ENCODE results near the gene CNTN3. TPM values are rescaled to one million over a fixed set of nuclear protein-coding genes. Genes with fewer than 3 reads are reported as not detected.

Gene CNTN3
- total RNA-seq, 4 donors from 2014 or later: 0.38 TPM; not detected in 3

DNA sequence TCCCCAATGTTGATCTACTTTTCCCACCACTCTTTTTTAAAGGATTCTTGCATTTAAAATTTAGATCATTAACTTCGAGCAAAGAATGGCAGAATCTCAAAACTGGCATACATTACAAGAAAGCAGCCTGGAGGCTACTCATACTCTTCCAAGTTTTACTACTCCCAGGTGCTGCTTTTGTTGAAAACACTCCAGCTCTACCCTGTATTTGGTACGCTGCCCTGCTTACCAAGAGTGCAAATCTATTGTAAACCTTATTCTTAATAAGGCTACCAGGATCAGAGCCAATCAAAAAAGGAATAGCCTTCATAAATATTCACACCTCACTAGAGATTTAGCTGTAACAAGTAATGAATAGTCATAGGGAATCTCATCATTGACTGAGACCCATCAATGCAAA is 11.6 kb upstream of the CNTN3 start:
- intact Hi-C loops (cut with DNase I): no loop called here
- no peak for TF ChIP-seq POLR2A (IDR thresholded peaks at IDR 0.05)
- TF ChIP-seq, protein P1, sequence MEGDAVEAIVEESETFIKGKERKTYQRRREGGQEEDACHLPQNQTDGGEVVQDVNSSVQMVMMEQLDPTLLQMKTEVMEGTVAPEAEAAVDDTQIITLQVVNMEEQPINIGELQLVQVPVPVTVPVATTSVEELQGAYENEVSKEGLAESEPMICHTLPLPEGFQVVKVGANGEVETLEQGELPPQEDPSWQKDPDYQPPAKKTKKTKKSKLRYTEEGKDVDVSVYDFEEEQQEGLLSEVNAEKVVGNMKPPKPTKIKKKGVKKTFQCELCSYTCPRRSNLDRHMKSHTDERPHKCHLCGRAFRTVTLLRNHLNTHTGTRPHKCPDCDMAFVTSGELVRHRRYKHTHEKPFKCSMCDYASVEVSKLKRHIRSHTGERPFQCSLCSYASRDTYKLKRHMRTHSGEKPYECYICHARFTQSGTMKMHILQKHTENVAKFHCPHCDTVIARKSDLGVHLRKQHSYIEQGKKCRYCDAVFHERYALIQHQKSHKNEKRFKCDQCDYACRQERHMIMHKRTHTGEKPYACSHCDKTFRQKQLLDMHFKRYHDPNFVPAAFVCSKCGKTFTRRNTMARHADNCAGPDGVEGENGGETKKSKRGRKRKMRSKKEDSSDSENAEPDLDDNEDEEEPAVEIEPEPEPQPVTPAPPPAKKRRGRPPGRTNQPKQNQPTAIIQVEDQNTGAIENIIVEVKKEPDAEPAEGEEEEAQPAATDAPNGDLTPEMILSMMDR (IDR thresholded peaks at IDR 0.05): no peak
- Histone ChIP-seq H3K9me3 (no peaks in the 10 kb centered on the region), H3K4me1 (no peaks in the 10 kb centered on the region), H3K4me3 (no peak overlapping the region), H3K27me3 (no peaks in the 10 kb centered on the region), H3K27ac (no peak overlapping the region), H3K36me3 (no peaks in the 10 kb centered on the region)
- 35 to 50% methylated on average over 2 of the region's 2 CpGs for WGBS, 2 donors
- DNase-seq: no peak

GRCh38 chr3:74624301-74624700 is 9.8 kb upstream of the CNTN3 start:
- TF ChIP-seq, protein P1 (IDR thresholded peaks at IDR 0.05): no peak
- TF ChIP-seq POLR2A (IDR thresholded peaks at IDR 0.05): no peak
- H3K9me3 ChIP-seq: no peaks in the 10 kb centered on the region
- no peaks in the 10 kb centered on the region for H3K27me3 ChIP-seq
- H3K27ac ChIP-seq: no peak overlapping the region
- WGBS, 2 donors: 40 to 45% methylated on average over 3 of the region's 3 CpGs
- H3K4me1 ChIP-seq: no peaks in the 10 kb centered on the region
- DNase-seq: no peak
- no peak overlapping the region for H3K4me3 ChIP-seq
- intact Hi-C loops (cut with DNase I): no loop called here
- no peaks in the 10 kb centered on the region for H3K36me3 ChIP-seq

GRCh38 chr3:74623261-74623836 is 8.9 kb upstream of the CNTN3 start:
- no peak for DNase-seq
- Histone ChIP-seq H3K9me3 (no peaks in the 10 kb centered on the region), H3K4me3 (no peak overlapping the region), H3K27me3 (no peaks in the 10 kb centered on the region), H3K36me3 (no peaks in the 10 kb centered on the region), H3K27ac (no peak overlapping the region), H3K4me1 (no peaks in the 10 kb centered on the region)
- intact Hi-C loops (cut with DNase I): no loop called here
- TF ChIP-seq POLR2A (IDR thresholded peaks at IDR 0.05): no peak
- TF ChIP-seq, protein P1 (IDR thresholded peaks at IDR 0.05): no peak

DNA sequence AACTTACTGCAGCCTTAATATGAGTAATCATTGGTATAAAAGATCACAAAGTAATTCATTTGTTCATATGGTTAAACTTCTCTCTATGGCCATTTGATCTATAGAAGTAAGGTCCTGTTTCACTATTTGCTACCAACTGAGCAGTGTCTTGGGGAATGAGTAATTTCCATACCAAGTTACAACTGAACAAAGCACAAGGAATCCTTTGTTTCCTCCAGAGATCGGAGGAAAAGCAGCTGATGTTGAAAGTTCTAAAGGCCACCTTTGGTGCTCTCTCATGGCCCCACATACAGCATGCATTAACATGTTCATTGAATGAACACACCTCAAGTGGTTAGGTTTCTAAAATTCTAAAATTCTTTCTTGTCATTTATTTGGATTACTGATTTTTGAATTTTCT is 7.1 kb upstream of the CNTN3 start:
- H3K4me1 ChIP-seq: no peaks in the 10 kb centered on the region
- intact Hi-C loops (cut with DNase I): no loop called here
- no peaks in the 10 kb centered on the region for H3K9me3 ChIP-seq
- TF ChIP-seq, protein P1 (IDR thresholded peaks at IDR 0.05): no peak
- TF ChIP-seq POLR2A (IDR thresholded peaks at IDR 0.05): no peak
- no peak overlapping the region for H3K27ac ChIP-seq
- no peak overlapping the region for H3K4me3 ChIP-seq
- no peaks in the 10 kb centered on the region for H3K27me3 ChIP-seq
- WGBS, 2 donors: 50 to 55% methylated on average over 1 of the region's 1 CpG
- DNase-seq: no peak
- no peaks in the 10 kb centered on the region for H3K36me3 ChIP-seq

DNA sequence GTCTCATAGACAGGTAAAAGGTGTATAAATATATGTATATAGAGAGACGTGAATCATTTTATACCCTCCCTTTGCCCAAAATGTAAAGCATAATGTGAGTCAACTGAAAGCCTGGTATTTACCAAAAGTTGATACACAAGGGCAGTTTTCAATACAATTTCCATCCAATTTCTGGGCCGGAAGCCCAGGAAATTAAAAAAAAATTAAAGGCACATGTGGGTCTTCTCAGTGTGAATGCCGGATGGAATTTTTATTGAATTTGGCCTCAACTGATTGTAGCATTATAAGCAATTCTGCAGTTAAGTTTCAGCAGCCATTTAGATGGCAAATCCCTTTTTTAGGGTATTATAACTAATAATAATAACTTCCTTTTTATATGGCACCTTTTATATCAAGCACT is 3.3 kb upstream of the CNTN3 start:
- Histone ChIP-seq H3K27ac (no peak overlapping the region), H3K4me3 (no peak overlapping the region), H3K36me3 (no peaks in the 10 kb centered on the region), H3K9me3 (no peaks in the 10 kb centered on the region), H3K27me3 (peaks cover 0 to 33% (median 0%) of the 10 kb centered on the region in 4 donors), H3K4me1 (no peaks in the 10 kb centered on the region)
- DNase-seq: no peak
- WGBS, 2 donors: 57 to 66% methylated on average over 3 of the region's 3 CpGs
- TF ChIP-seq POLR2A (IDR thresholded peaks at IDR 0.05): no peak
- TF ChIP-seq, protein P1 (IDR thresholded peaks at IDR 0.05): no peak
- intact Hi-C loops (cut with DNase I): no loop called here

All from esophagus squamous epithelium (tissue), 5 donors.